AML-193 (cell line): ENCODE results near the gene SLC22A15.
"Not testable (repeated sequence)": the region's sequence is repeated elsewhere in the genome, so short reads cannot be mapped to it uniquely, and the experiment has no call there.

ENCODE experiments used
- DNase-seq, 2 experiments: peaks; one replicate each; lab custom pipeline; 2025; lab: John Stamatoyannopoulos, UW

The SLC22A15 gene

GRCh38 chr1:115980998-115981993 is 5.0 kb downstream of the SLC22A15 start:
- DNase-seq: peak in 1 of 2 experiments; percentile 22

- DNase-seq: no peak
Observed at GRCh38 chr1:115982400-115982799, 6.1 kb downstream of the SLC22A15 start.

DNA sequence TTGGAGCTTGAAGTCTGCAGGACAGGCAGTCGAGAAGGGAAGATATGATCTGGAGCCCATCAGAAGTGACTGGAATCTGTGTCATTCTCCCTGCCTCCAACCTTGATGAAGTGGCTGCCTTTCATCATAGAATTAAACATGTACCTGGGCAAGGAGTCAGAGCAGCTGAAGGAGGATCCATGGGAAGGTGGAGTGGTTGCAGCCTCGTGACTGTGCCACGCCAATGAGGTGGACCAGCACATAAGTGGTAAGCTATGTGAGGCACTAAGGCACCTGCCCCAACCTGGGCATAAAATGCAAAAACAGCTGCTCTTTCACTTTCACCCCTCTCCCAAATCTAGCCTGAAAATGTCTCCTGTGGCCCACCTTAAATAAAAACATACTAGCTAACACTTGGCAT is 7.3 kb downstream of the SLC22A15 start:
- DNase-seq: no peak

GRCh38 chr1:115987623-115988022 is 11.3 kb downstream of the SLC22A15 start:
- DNase-seq: no peak

DNA sequence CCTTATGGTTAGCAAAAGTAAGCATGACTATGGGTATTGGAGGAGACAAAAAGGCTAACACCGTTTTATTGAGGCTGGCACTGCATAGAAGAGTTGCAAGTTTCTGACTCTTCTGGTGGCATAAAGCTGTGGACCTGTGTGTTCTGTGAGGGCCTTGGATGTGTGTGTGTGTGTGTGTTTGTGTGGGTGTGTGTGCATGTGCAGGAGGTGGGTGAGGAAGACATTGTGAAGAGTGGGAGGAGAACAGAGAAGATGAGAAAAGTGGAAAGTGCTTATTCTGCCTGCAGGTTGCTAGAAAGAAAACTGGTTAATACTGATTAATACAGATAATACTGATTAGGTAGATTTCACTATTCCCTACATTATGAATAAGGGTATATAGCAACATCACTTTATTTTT is 12.6 kb downstream of the SLC22A15 start:
- no peak for DNase-seq

DNA sequence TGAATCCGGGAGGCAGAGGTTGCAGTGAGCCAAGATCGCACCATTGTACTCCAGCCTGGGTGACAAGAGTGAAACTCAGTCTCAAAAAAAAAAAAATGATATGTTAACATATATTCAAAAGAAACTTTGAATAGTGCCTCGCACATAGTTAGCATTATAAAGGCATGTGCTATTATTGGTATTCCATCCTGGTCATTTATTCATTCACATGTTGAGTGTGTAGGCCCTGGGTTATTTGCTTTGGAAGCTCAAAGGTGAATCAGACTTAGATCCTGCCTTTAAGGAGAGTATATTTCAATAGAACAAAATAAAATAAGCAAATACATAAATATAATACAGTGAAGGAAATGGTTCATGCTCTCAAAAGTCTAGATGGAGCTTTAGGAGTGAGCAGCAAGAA is 13.4 kb downstream of the SLC22A15 start:
- no peak for DNase-seq

DNA sequence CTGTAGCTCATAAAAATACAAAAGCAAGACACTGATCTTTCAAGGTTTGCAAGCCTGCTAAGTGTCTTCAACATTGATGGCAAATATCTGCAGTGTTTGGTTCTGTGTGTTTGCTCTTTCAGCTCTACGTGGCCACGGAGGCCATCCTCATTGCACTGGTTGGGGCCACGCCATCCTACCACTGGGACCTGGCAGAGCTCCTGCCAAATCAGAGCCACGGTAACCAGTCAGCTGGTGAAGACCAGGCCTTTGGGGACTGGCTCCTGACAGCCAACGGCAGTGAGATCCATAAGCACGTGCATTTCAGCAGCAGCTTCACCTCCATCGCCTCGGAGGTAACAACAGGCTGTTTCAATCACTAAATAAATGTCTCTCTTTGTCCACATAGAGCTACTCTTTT is 15.6 kb downstream of the SLC22A15 start:
- no peak for DNase-seq

DNA sequence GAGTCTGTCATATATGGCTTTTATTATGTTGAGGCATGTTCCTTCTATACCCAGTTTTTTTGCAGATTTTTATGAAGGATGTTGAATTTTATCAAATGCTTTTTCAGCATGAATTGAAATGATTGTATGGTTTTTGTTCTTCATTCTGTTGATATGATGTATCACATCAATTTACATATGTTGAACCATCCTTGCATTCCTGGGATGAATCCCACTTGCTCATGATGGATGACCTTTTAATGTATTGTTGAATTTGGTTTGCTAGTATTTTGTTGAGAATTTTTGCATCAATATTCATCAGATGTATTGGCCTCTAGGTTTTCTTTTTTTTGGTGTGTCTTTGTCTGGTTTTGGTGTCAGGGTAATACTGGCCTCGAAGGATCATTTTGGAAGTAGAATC is 21.6 kb downstream of the SLC22A15 start:
- not testable (repeated sequence) for DNase-seq

DNA sequence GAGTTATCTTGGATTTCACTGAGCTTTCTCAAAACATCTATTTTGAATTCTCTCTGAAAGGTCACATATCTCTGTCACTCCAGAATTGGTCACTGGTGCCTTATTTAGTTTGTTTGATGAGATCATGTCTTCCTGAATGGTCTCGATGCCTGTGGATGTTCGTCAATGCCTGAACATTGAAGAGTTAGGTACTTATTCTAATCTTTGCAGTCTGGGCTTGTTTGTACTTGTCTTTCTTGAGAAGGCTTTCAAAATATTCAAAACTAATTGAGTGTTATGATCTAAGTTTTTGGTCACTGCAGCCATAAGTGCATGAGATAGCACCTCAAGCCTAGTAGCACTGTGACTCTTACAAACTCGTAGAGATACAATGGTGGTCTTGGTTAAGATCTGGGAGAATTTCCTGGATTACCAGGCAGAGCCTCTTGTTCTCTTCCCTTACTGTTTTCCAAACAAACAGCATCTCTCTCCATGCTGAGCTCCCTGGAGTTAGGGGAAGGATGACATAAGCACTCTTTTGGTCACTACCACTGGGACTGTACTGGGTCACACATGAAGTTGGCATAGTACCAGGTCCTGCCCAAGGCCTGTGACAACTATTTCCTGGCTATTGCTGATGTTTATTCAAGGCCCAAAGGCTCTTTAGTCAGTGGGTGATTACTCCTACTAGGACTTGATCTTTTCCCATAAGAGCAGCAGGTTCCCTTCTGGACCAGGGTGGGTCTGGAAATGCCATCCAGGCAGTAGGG is 25.6 kb downstream of the SLC22A15 start:
- DNase-seq: no peak

DNA sequence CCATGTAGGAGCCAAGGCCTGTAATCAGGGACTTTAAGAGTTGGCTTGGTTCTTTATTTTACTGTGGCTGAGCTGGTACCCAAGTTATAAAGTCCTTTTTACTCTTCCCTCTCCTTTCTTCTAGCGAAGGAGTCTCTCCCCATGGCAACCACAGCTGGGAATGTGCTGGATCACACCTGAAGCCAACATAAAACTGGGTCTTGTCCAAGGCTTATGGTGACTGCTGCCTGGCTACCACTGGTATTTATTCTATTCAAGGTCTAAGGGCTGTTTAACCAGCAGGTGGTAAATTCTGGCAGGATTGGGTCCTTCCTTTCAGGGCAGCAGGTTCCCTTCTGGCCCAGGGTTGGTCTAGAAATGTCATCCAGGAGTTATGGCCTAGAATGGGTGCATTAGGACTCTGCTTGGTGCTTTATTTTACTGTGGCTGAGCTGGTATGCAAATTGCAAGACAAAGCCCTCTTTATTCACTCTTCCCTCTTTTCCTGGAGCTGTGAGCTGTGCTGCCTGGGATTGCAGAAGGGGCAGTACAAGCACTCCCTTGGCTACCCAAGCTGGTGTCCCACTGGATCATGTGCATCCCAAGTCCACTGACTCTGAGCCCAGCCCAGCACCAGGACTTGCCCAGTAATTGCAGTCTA is 26.6 kb downstream of the SLC22A15 start:
- no peak for DNase-seq

DNA sequence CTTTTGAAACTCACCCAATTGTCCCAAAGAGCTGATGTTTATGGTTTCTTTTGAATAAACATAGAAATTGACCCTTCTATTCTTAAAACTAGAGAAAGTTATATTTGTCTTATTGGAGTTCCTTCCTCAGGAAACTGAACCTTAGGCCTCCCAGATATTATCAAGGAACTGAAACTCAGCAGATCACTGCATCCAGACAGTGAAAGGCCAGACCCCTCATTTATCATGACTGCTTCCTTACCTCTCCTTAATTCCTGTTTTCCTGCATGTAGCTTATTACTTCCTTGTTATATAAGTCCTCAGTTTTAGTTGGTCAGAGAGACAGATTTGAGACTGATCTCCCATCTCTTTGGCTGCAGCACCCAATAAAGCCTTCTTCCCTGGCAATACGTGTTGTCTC is 27.5 kb downstream of the SLC22A15 start:
- DNase-seq: no peak

DNA sequence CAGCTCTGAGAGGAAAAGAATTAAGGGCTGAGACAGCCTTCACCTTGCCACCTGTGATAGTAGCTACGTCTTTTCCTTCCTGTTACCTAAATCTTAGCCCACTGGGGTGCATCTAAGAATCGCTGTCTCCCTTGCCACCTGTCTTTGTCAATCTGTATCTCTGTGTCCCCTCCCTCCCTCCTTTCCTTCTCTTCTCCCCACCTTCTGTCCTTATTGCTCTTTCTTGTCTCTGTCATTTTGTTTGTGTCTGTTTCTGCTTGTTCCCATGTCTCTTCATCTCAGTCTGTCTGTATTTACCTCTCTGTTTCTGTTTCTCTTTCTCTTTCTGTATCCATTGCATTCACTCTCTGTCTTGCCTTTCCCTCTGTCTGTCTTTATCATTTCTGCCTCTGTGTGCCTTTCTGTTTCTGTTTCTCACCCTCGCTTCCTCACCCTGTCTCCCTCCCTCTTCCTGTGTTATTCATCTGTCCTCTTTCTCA is 30.2 kb downstream of the SLC22A15 start:
- no peak for DNase-seq

GRCh38 chr1:116008656-116009390 is 32.5 kb downstream of the SLC22A15 start:
- DNase-seq: no peak

DNA sequence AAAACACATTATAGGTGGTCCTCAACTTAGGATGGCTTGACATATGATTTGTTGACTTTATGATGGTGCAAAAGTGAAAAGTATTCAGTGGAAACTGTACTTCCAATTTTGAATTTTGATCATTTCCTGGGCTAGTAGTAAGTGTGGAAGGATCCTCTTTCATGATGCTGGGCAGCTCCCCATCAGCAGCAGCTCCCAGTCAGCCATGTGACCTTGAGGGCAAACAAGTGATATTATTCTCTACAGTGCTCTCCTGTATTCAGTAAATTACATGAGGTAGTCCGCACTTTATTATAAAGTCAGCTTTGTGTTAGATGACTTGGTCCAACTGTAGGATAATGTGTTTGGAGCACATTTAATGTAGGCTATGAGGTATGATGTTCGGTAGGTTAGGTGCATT is 36.4 kb downstream of the SLC22A15 start:
- no peak for DNase-seq

DNA sequence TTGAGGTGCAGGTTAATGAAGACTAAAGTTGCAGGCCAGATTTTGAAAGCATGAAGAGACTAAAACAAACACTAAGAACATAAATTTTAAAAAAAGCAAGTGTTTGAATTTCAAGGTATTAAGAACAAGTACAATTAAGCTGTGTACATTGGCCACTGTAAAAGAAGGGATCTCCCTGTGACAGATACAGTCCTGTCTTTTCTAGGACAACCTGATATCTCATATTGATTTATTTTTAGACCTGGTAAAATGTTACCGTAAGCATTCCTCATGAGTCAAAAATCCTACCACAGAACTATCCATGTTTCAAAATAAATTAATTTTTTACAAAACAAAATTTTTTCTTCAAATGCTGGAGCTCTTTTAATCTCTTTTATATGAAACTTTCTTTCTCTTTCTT is 39.4 kb downstream of the SLC22A15 start:
- DNase-seq: no peak

DNA sequence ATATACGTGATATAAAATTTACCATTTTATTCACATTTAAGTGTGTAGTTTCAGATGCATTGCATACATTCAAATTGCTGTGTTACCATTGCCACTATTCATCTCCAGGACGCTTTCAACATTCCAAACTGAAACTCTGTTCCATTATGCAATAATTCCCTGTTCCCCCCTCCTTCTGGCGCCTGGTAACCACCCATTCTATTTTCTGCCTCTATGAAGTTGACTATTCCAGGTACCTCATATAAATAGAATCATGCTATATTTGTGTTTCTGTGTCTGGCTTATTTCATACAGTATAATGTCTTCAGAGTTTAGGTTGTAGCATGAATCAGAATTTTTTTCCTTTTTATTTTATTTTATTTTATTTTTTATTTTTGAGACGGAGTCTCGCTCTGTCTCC is 41.7 kb downstream of the SLC22A15 start:
- DNase-seq: no peak

GRCh38 chr1:116019653-116020253 is 43.4 kb downstream of the SLC22A15 start:
- DNase-seq: no peak

DNA sequence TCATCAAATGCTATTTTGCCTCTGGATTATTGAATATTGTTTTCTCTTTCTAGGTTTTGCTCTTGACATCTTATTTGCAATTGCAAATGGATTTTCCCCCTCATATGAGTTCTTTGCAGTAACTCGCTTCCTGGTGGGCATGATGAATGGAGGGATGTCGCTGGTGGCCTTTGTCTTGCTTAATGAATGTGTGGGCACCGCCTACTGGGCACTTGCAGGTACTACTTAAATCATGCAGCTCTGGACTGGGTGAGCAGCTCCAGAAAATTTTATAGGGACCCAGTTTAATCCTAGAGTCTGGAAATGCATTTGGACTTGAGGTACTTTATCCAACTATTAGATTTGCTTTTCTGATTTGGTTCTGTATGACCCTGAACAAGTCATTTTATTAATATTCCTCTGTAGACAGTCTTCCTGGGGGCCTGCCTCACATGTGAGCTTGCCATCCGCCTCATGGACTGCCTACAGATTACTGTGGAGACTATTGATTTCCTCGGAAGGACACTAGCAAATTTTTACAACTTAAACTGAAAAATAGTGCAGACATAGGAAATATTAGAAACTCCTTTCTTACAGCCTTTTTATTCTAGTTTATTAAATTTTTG is 44.5 kb downstream of the SLC22A15 start:
- peak; percentile 30 to 37 for DNase-seq

DNA sequence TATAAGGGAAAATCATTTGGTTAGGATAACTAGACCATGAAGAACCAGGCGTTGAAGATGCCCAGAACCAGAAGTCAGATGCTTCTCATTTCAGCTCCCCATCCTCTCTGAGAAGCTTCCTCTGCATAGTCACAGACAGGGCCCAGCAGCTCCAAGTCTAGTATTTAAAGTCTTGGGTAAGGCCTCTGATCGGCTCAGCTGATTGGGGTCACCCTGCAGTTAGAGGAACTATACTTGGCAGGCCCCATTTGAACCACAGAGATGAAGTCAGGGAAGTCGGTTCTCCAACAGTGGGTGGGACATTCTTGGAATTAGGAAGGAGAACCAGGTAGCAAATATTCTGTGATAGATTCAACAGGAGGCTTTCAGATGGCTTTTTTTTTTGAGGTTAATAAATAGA is 48.3 kb downstream of the SLC22A15 start:
- no peak for DNase-seq

- no peak for DNase-seq
Observed at GRCh38 chr1:116026631-116027030, 50.3 kb downstream of the SLC22A15 start.

GRCh38 chr1:116031302-116031835 is 55.1 kb downstream of the SLC22A15 start:
- DNase-seq: no peak
